Measurements from ENCODE around the gene G3BP2. TPM values are rescaled to one million over a fixed set of nuclear protein-coding genes. Genes with fewer than 3 reads are reported as not detected.

The G3BP2 gene
- total RNA-seq, result 108 and 151 TPM in 2 replicates

GRCh38 chr4:75673027-75673958 is at the start of gene G3BP2:
Gene G3BP2, minus strand, starts transcription at chr4:75673411. Its CDS starts 11,386 bp downstream, at chr4:75662025.

GRCh38 chr4:75630174-75630936 is 42.9 kb downstream of the G3BP2 start, which contains the start of gene CDKL2:
Gene CDKL2, minus strand, starts transcription at chr4:75630528. Its CDS starts 4,540 bp downstream, at chr4:75625988.

Small RNA genes lying within 50 kb of the gene (small RNA-seq; reads per million reads assigned to genes)
- gene RF00019, result not detected

Other genes with a start within 250 kb of the G3BP2 start
- 24.3 and 45.5 TPM in 2 replicates for gene RCHY1, start 159.0 kb downstream of the G3BP2 start, total RNA-seq
- 18.0 and 21.2 TPM in 2 replicates for gene THAP6, start 158.9 kb downstream of the G3BP2 start, total RNA-seq
- 3.5 and 115 TPM in 2 replicates for gene ODAPH, start 117.3 kb downstream of the G3BP2 start, total RNA-seq
- 0.79 and 0.87 TPM in 2 replicates for gene CDKL2, start 42.9 kb downstream of the G3BP2 start, total RNA-seq
- gene USO1, start 51.2 kb upstream of the G3BP2 start, total RNA-seq, result 76.9 and 95.0 TPM in 2 replicates
- gene PPEF2, start 229.0 kb upstream of the G3BP2 start, total RNA-seq, result under 0.01 TPM in 1 of 2 replicates, not detected in the other